IgD-negative memory B cell (primary cell): ENCODE data around the gene SLC35A2. TPM values are rescaled to one million over a fixed set of nuclear protein-coding genes. Genes with fewer than 3 reads are reported as not detected.

Experiments
- H3K27ac Mint-ChIP-seq, 3 donors: one replicate each; pipeline ENCODE4 v1.8.0; 2020 to 2022; ENCODE audit warnings: mild to moderate bottlenecking in 3 of 3, mixed read lengths in 3 of 3, moderate library complexity in 1 of 3
- H3K27me3 Mint-ChIP-seq: one replicate; pipeline ENCODE4 v1.8.0; 2021; ENCODE audit warnings: mixed read lengths
- H3K36me3 Mint-ChIP-seq: one replicate; pipeline ENCODE4 v1.8.0; 2020; ENCODE audit warnings: mild to moderate bottlenecking, mixed read lengths
- H3K4me1 Mint-ChIP-seq, 3 donors: one replicate each; pipeline ENCODE4 v1.8.0; 2020 to 2022; ENCODE audit warnings: mixed read lengths in 3 of 3, mild to moderate bottlenecking in 1 of 3
- H3K4me3 Mint-ChIP-seq, 4 donors: one replicate each; pipeline ENCODE4 v1.8.0; 2020 to 2022; ENCODE audit warnings: mild to moderate bottlenecking in 4 of 4, mixed read lengths in 4 of 4, moderate library complexity in 3 of 4
- H3K9me3 Mint-ChIP-seq, 3 donors: one replicate each; pipeline ENCODE4 v1.8.0; 2020 to 2021; ENCODE audit warnings: mixed read lengths in 3 of 3, mild to moderate bottlenecking in 1 of 3
- polyA plus RNA-seq: library from polyadenylated mRNA; unstranded; fragments of 300-500 nt; fragmentation: Illumina TruSeq; gene quantifications from one replicate; pipeline ENCODE4 v1.2.3, GENCODE V29; 2021

Gene SLC35A2
- 9.6 TPM for polyA plus RNA-seq

- Mint-ChIP-seq H3K4me1 (peaks cover 15 to 30% (median 16%) of the 10 kb centered on the region in 3 donors), H3K4me3 (peak within 1 kb of the TSS; percentile 87 to 96 (median 92)), H3K36me3 (no peaks in the 10 kb centered on the region), H3K9me3 (no peaks in the 10 kb centered on the region), H3K27ac (peak within 1 kb of the TSS; percentile 95 to 99 (median 98)), H3K27me3 (peaks cover 4% of the 10 kb centered on the region)
Observed at GRCh38 chrX:48911412-48912182, at the start of gene SLC35A2. SLC35A2 (minus strand) TSS chrX:48911646; CDS start chrX:48911636, 10 bp downstream.

GRCh38 chrX:48960291-48960690 lies 48.8 kb upstream of the SLC35A2 start:
- H3K4me3 Mint-ChIP-seq: peak overlapping the region in 3 of 4 donors; percentile 58 to 84 (median 81)

GRCh38 chrX:48958635-48959094 lies 47.2 kb upstream of the SLC35A2 start:
- no peaks in the 10 kb centered on the region for H3K9me3 Mint-ChIP-seq
- H3K27me3 Mint-ChIP-seq: peaks cover 6% of the 10 kb centered on the region
- H3K4me1 Mint-ChIP-seq: peaks cover 18 to 41% (median 30%) of the 10 kb centered on the region in 3 donors
- no peaks in the 10 kb centered on the region for H3K36me3 Mint-ChIP-seq
- H3K4me3 Mint-ChIP-seq: peak overlapping the region; percentile 97 to 100 (median 98)
- peak overlapping the region; percentile 98 to 100 (median 99) for H3K27ac Mint-ChIP-seq

More at GRCh38 chrX:48960291-48960690, 48.8 kb upstream of the SLC35A2 start:
- no peaks in the 10 kb centered on the region for H3K36me3 Mint-ChIP-seq
- H3K27me3 Mint-ChIP-seq: peaks cover 6% of the 10 kb centered on the region
- peak overlapping the region; percentile 29 to 99 (median 69) for H3K27ac Mint-ChIP-seq
- H3K4me1 Mint-ChIP-seq: peaks cover 18 to 38% (median 24%) of the 10 kb centered on the region in 3 donors
- no peaks in the 10 kb centered on the region for H3K9me3 Mint-ChIP-seq

- Mint-ChIP-seq H3K36me3 (no peaks in the 10 kb centered on the region), H3K4me1 (peaks cover 18 to 44% (median 30%) of the 10 kb centered on the region in 3 donors), H3K27me3 (peaks cover 6% of the 10 kb centered on the region), H3K27ac (peak overlapping the region; percentile 98 to 100 (median 99)), H3K9me3 (no peaks in the 10 kb centered on the region), H3K4me3 (peak overlapping the region; percentile 97 to 100 (median 98))
Observed at GRCh38 chrX:48957827-48958634, 46.6 kb upstream of the SLC35A2 start.

GRCh38 chrX:48957477-48957826 lies 46.0 kb upstream of the SLC35A2 start, which contains the start of gene OTUD5:
OTUD5 (minus strand) TSS chrX:48957607; CDS start chrX:48957570, 37 bp downstream.
- no peaks in the 10 kb centered on the region for H3K36me3 Mint-ChIP-seq
- peaks cover 18 to 48% (median 30%) of the 10 kb centered on the region in 3 donors for H3K4me1 Mint-ChIP-seq
- peak within 1 kb of the TSS; percentile 98 to 100 (median 99) for H3K27ac Mint-ChIP-seq
- peak within 1 kb of the TSS; percentile 97 to 100 (median 98) for H3K4me3 Mint-ChIP-seq
- H3K27me3 Mint-ChIP-seq: peaks cover 6% of the 10 kb centered on the region
- H3K9me3 Mint-ChIP-seq: no peaks in the 10 kb centered on the region

- peaks cover 6% of the 10 kb centered on the region for H3K27me3 Mint-ChIP-seq
- H3K27ac Mint-ChIP-seq: peak overlapping the region; percentile 86 to 99 (median 98)
- no peaks in the 10 kb centered on the region for H3K9me3 Mint-ChIP-seq
- H3K36me3 Mint-ChIP-seq: no peaks in the 10 kb centered on the region
- peaks cover 17 to 46% (median 30%) of the 10 kb centered on the region in 3 donors for H3K4me1 Mint-ChIP-seq
- peak overlapping the region; percentile 79 to 97 (median 88) for H3K4me3 Mint-ChIP-seq
Observed at GRCh38 chrX:48956728-48957414, 45.4 kb upstream of the SLC35A2 start.

GRCh38 chrX:48948589-48948988 lies 37.1 kb upstream of the SLC35A2 start:
- peak overlapping the region in 2 of 3 donors; percentile 21 to 62 for H3K27ac Mint-ChIP-seq
- H3K9me3 Mint-ChIP-seq: no peaks in the 10 kb centered on the region
- H3K4me3 Mint-ChIP-seq: no peak overlapping the region
- H3K36me3 Mint-ChIP-seq: peaks cover 2% of the 10 kb centered on the region
- peaks cover 4% of the 10 kb centered on the region for H3K27me3 Mint-ChIP-seq
- H3K4me1 Mint-ChIP-seq: peaks cover 7 to 22% (median 10%) of the 10 kb centered on the region in 3 donors

- peak overlapping the region in 2 of 4 donors; percentile 38 to 39 for H3K4me3 Mint-ChIP-seq
- H3K4me1 Mint-ChIP-seq: peaks cover 26 to 28% (median 28%) of the 10 kb centered on the region in 3 donors
- H3K27me3 Mint-ChIP-seq: peaks cover 4% of the 10 kb centered on the region
- H3K36me3 Mint-ChIP-seq: peaks cover 4% of the 10 kb centered on the region
- H3K9me3 Mint-ChIP-seq: no peaks in the 10 kb centered on the region
- peak overlapping the region; percentile 16 to 84 (median 45) for H3K27ac Mint-ChIP-seq
Observed at GRCh38 chrX:48945517-48946348, 34.3 kb upstream of the SLC35A2 start.

- Mint-ChIP-seq H3K27me3 (peaks cover 11% of the 10 kb centered on the region), H3K4me3 (peak overlapping the region in 2 of 4 donors; percentile 25 to 43), H3K9me3 (no peaks in the 10 kb centered on the region), H3K4me1 (peaks cover 43 to 53% (median 51%) of the 10 kb centered on the region in 3 donors), H3K27ac (peak overlapping the region; percentile 83 to 99 (median 94)), H3K36me3 (peaks cover 5% of the 10 kb centered on the region)
Observed at GRCh38 chrX:48942895-48943294, 31.4 kb upstream of the SLC35A2 start.

- peak overlapping the region in 3 of 4 donors; percentile 64 to 89 (median 81) for H3K4me3 Mint-ChIP-seq
- H3K27ac Mint-ChIP-seq: peak overlapping the region; percentile 98 to 99 (median 99)
- H3K36me3 Mint-ChIP-seq: peaks cover 13% of the 10 kb centered on the region
- H3K9me3 Mint-ChIP-seq: no peaks in the 10 kb centered on the region
- peaks cover 47 to 70% (median 66%) of the 10 kb centered on the region in 3 donors for H3K4me1 Mint-ChIP-seq
- H3K27me3 Mint-ChIP-seq: peaks cover 9% of the 10 kb centered on the region
Observed at GRCh38 chrX:48940404-48940955, 29.0 kb upstream of the SLC35A2 start.

- Mint-ChIP-seq H3K27ac (peak overlapping the region; percentile 98 to 99 (median 99)), H3K4me3 (peak overlapping the region; percentile 77 to 89 (median 84)), H3K9me3 (no peaks in the 10 kb centered on the region), H3K27me3 (peaks cover 9% of the 10 kb centered on the region), H3K36me3 (peaks cover 13% of the 10 kb centered on the region), H3K4me1 (peaks cover 50 to 77% (median 73%) of the 10 kb centered on the region in 3 donors)
Observed at GRCh38 chrX:48939524-48940228, 28.2 kb upstream of the SLC35A2 start.

- Mint-ChIP-seq H3K4me1 (peaks cover 58 to 81% (median 79%) of the 10 kb centered on the region in 3 donors), H3K9me3 (no peaks in the 10 kb centered on the region), H3K27ac (peak overlapping the region; percentile 98 to 99 (median 99)), H3K4me3 (peak overlapping the region; percentile 77 to 89 (median 84)), H3K27me3 (peaks cover 9% of the 10 kb centered on the region), H3K36me3 (peaks cover 15% of the 10 kb centered on the region)
Observed at GRCh38 chrX:48938721-48939425, 27.4 kb upstream of the SLC35A2 start.
